Endothelial cell of umbilical vein (primary cell): Measurements from ENCODE around the gene ZSCAN26. TPM values are rescaled to one million over a fixed set of nuclear protein-coding genes. Genes with fewer than 3 reads are reported as not detected.
A peak's percentile ranks its signal among the peaks of the same experiment; 100 is the strongest.

Source experiments
- BruUV-seq: library from RNA; stranded (reverse); fragments of 400-500 nt; replicated peaks from 2 replicates; lab custom pipeline; 2021; lab: Mats Ljungman, UMichigan
- CTCF ChIA-PET: fragments of 300-600, 350-600 bp; sonication (Branson Sonifier 250); formaldehyde crosslinking; loops from one replicate; lab custom pipeline; 2021; ENCODE audit warnings: antibody characterized with exemption, inconsistent platforms; lab: Charles Lee
- POLR2A ChIA-PET: fragments of 300-600, 350-600 bp; sonication (Branson Sonifier 250); formaldehyde crosslinking; loops from one replicate; lab custom pipeline; 2021; ENCODE audit warnings: antibody characterized with exemption, inconsistent platforms; lab: Charles Lee
- DNase-seq: peaks from one replicate; pipeline ENCODE4 v3.0.0-alpha.2; 2011; ENCODE audit warnings: low read depth, low spot score
- FAIRE-seq: peaks from 2 replicates; lab custom pipeline; 2011; peaks lifted over from hg19 to GRCh38; lab: Jason Lieb, UNC
- H2AFZ ChIP-seq: 2 replicates; pipeline ENCODE4 v1.6.0; 2012; ENCODE audit warnings: low read depth, low read length, control low read depth, inconsistent platforms
- H3K27ac ChIP-seq: 2 replicates; pipeline ENCODE4 v1.5.1; 2011; ENCODE audit warnings: low read depth, mild to moderate bottlenecking, control low read depth, low read length, moderate library complexity; ENCODE audit not compliant: insufficient read depth
- H3K27me3 ChIP-seq, 2 experiments: 2 replicates each; pipeline versions ENCODE4 v1.6.0 to v1.6.1; 2011; ENCODE audit warnings: low read length in 2 of 2, mixed read lengths in 1 of 2; ENCODE audit not compliant: control insufficient read depth in 2 of 2, insufficient read depth in 2 of 2
- H3K36me3 ChIP-seq, 2 experiments: 2 replicates in 1 of 2; 3 replicates in 1 of 2; pipeline ENCODE4 v1.5.1; 2011; ENCODE audit warnings: low read length in 2 of 2, mild to moderate bottlenecking in 1 of 2, moderate library complexity in 1 of 2; ENCODE audit not compliant: control insufficient read depth in 2 of 2, insufficient read depth in 2 of 2; ENCODE audit errors: extremely low read depth in 1 of 2
- H3K4me1 ChIP-seq: 3 replicates; pipeline ENCODE4 v1.5.1; 2011; ENCODE audit warnings: mild to moderate bottlenecking, low read length; ENCODE audit not compliant: control insufficient read depth, insufficient read depth; ENCODE audit errors: extremely low read depth
- H3K4me2 ChIP-seq: 2 replicates; pipeline ENCODE4 v1.6.1; 2011; ENCODE audit warnings: low read length, control low read depth, mixed read lengths; ENCODE audit not compliant: insufficient read depth
- H3K4me3 ChIP-seq, 3 experiments: fragments of 200-600 bp in 1 of 3; sonication (generic), shearing (Covaris generic) in 1 of 3; replicated peaks in 1 of 3; 2 replicates each; pipeline ENCODE4 v1.5.1; 2011 to 2016; ENCODE audit warnings: control low read depth in 3 of 3, low read length in 3 of 3, mild to moderate bottlenecking in 2 of 3, inconsistent platforms in 1 of 3, low read depth in 1 of 3, moderate library complexity in 1 of 3; ENCODE audit not compliant: insufficient read depth in 1 of 3
- H3K79me2 ChIP-seq: 2 replicates; pipeline ENCODE4 v1.6.0; 2012; ENCODE audit warnings: low read length, inconsistent platforms; ENCODE audit not compliant: control insufficient read depth, insufficient read depth
- H3K9ac ChIP-seq: replicated peaks from 2 replicates; pipeline ENCODE3; 2011; ENCODE audit warnings: low read length, control low read depth; ENCODE audit not compliant: insufficient read depth; ENCODE audit errors: extremely low read depth
- H3K9me1 ChIP-seq: replicated peaks from 3 replicates; pipeline ENCODE4 v1.6.0; 2011; ENCODE audit warnings: mild to moderate bottlenecking, low read length; ENCODE audit not compliant: control insufficient read depth, insufficient read depth; ENCODE audit errors: extremely low read depth
- H3K9me3 ChIP-seq: replicated peaks from 2 replicates; pipeline ENCODE4 v1.5.1; 2012; ENCODE audit warnings: low read length, inconsistent platforms; ENCODE audit not compliant: control insufficient read depth, insufficient read depth
- H4K20me1 ChIP-seq: replicated peaks from 2 replicates; pipeline ENCODE3; 2011; ENCODE audit warnings: mild to moderate bottlenecking, low read length; ENCODE audit not compliant: control insufficient read depth, insufficient read depth; ENCODE audit errors: extremely low read depth
- CTCF ChIP-seq, 2 donors: IDR thresholded peaks; 1 replicate in 1 of 2; 2 replicates in 1 of 2; pipeline ENCODE4 v1.5.1; 2011; ENCODE audit warnings: low read length in 2 of 2, mild to moderate bottlenecking in 2 of 2, moderate library complexity in 2 of 2, control low read depth in 1 of 2, inconsistent platforms in 1 of 2, low read depth in 1 of 2; ENCODE audit not compliant: insufficient read depth in 1 of 2; ENCODE audit errors: extremely low read depth in 1 of 2
- EZH2 ChIP-seq: IDR thresholded peaks from 2 replicates; pipeline ENCODE4 v1.6.1; 2012; ENCODE audit warnings: borderline replicate concordance, low read depth, mild to moderate bottlenecking, moderate library complexity, low read length, inconsistent platforms; ENCODE audit not compliant: severe bottlenecking
- FOS ChIP-seq: IDR thresholded peaks from 2 replicates; pipeline ENCODE4 v1.6.1; 2011; ENCODE audit warnings: mild to moderate bottlenecking, low read length, moderate library complexity, borderline replicate concordance; ENCODE audit not compliant: insufficient read depth
- GATA2 ChIP-seq: IDR thresholded peaks from 2 replicates; pipeline ENCODE4 v1.7.0; 2011; ENCODE audit warnings: low read depth, mild to moderate bottlenecking, moderate library complexity, mixed read lengths, low read length; ENCODE audit not compliant: insufficient read length, insufficient read depth
- JUN ChIP-seq: IDR thresholded peaks from 2 replicates; pipeline ENCODE4 v1.6.1; 2011; ENCODE audit warnings: borderline replicate concordance, low read depth; ENCODE audit not compliant: insufficient read length, insufficient read depth
- MAX ChIP-seq: IDR thresholded peaks from 2 replicates; pipeline ENCODE4 v1.6.1; 2011; ENCODE audit not compliant: insufficient read depth, insufficient read length
- MYC ChIP-seq: IDR thresholded peaks from one replicate; pipeline ENCODE4 v1.6.1; 2011; ENCODE audit warnings: mild to moderate bottlenecking, low read depth, low read length
- POLR2A ChIP-seq: IDR thresholded peaks from 2 replicates; pipeline ENCODE4 v1.6.1; 2012; ENCODE audit warnings: low read depth, mild to moderate bottlenecking, control low read depth, low read length
- POLR2AphosphoS5 ChIP-seq: IDR thresholded peaks from 2 replicates; pipeline ENCODE4 v1.6.1; 2012; ENCODE audit warnings: low read depth, mild to moderate bottlenecking, control low read depth, low read length, moderate library complexity; ENCODE audit not compliant: insufficient read depth
- dilution Hi-C: fragments of 300-500 bp; cut with MboI; formaldehyde crosslinking; loops from one replicate; pipeline ENCODE4 v1.15.0; 2019; ENCODE audit warnings: low sequenced_read_pairs; ENCODE audit not compliant: extremely low pct_ligation_motif_present
- intact Hi-C: fragments of 100-400 bp; cut with micrococcal nuclease; formaldehyde crosslinking; loops from one replicate; pipeline ENCODE4 v1.10.0; 2022
- polyA plus RNA-seq, 4 experiments: library from polyadenylated mRNA; depleted of rRNA in 3 of 4; stranded (reverse) in 3 of 4; unstranded in 1 of 4; fragments of >200 nt; gene quantifications; 2 replicates each; pipeline versions ENCODE4 v1.2.1 to v1.2.3, GENCODE V29; 2011 to 2012; ENCODE audit warnings: missing spikeins in 1 of 4
- total RNA-seq: library from RNA; stranded (reverse); gene quantifications from 2 replicates; pipeline ENCODE4 v1.2.3, GENCODE V29; 2021

ZSCAN26 gene
- total and polyA plus RNA-seq, 2 donors (not counting 3 experiments of a cell fraction or from before 2014, with no cell fraction given) = 12.8 to 14.1 TPM

GRCh38 chr6:28258877-28259777 lies 7.8 kb upstream of the ZSCAN26 start, which contains the start of gene NKAPL:
Gene NKAPL, plus strand, starts transcription at chr6:28259297. Its CDS starts 75 bp downstream, at chr6:28259372.
- H3K9me1 ChIP-seq = no peaks in the 10 kb centered on the region
- H3K36me3 ChIP-seq = no peaks in the 10 kb centered on the region
- peaks cover 3 to 8% of the 10 kb centered on the region in 2 experiments for H3K27me3 ChIP-seq
- peak within 1 kb of the TSS in 2 of 3 experiments; percentile 23 to 42 for H3K4me3 ChIP-seq
- peak; percentile 15 for TF ChIP-seq POLR2A
- TF ChIP-seq JUN = no peak
- peaks cover 4% of the 10 kb centered on the region for H3K4me1 ChIP-seq
- POLR2A ChIA-PET = no interaction called here
- dilution Hi-C loops (no loop called here), intact Hi-C loops (no loop called here)
- BruUV-seq = TSS peak; percentile 82
- DNase-seq (peak; percentile 46), FAIRE-seq (peak; percentile 47)
- H3K27ac ChIP-seq = no peak within 1 kb of the TSS
- H3K79me2 ChIP-seq = no peaks in the 10 kb centered on the region
- H3K9ac ChIP-seq = no peak within 1 kb of the TSS
- peak within 1 kb of the TSS; percentile 95 for H2AFZ ChIP-seq
- H3K9me3 ChIP-seq = no peaks in the 10 kb centered on the region
- H4K20me1 ChIP-seq = no peaks in the 10 kb centered on the region
- peak within 1 kb of the TSS; percentile 69 for H3K4me2 ChIP-seq
- CTCF ChIA-PET = interaction anchor here (1.8 kb wide), 1 partner anchor 97 kb away, joined by 7 read pairs; no protein-coding TSS in a partner anchor

- CTCF ChIA-PET = interaction anchor here (1.4 to 1.9 kb wide), 5 partner anchors 11 to 92 kb away, joined by 3 to 6 read pairs (median 4); partner anchors contain the start of genes ZKSCAN4 and ZSCAN31
- Histone ChIP-seq H3K4me2 (no peak overlapping the region), H2AFZ (no peak overlapping the region), H3K9ac (no peak overlapping the region), H3K9me1 (peaks cover 2% of the 10 kb centered on the region), H3K4me3 (no peak overlapping the region), H3K79me2 (peaks cover 10% of the 10 kb centered on the region), H3K9me3 (no peaks in the 10 kb centered on the region), H3K36me3 (no peaks in the 10 kb centered on the region), H3K4me1 (peaks cover 26% of the 10 kb centered on the region), H3K27me3 (peaks cover 3 to 9% of the 10 kb centered on the region in 2 experiments), H4K20me1 (no peaks in the 10 kb centered on the region), H3K27ac (no peak overlapping the region)
- intact Hi-C loops (no loop called here), dilution Hi-C loops (no loop called here)
- TF ChIP-seq FOS (no peak), JUN (no peak), MAX (no peak), POLR2AphosphoS5 (no peak), EZH2 (no peak), CTCF (IDR thresholded peaks at IDR 0.05; ENCODE audit: extremely low read depth in 1 of 2, insufficient read depth in 1 of 2, low read depth in 1 of 2, low read length in 2 of 2) (no peak), MYC (no peak), GATA2 (no peak), POLR2A (no peak)
- DNase-seq (no peak), FAIRE-seq (no peak)
- BruUV-seq = no TSS peak
- POLR2A ChIA-PET = no interaction called here
Measured at GRCh38 chr6:28263922-28264321, 3.0 kb upstream of the ZSCAN26 start.
